ENCODE data around the gene ANKRD63.
A peak's percentile ranks its signal among the peaks of the same experiment; 100 is the strongest.

ANKRD63 gene

GRCh38 chr15:40282869-40283614 lies at the start of gene ANKRD63:
ANKRD63 (minus strand) TSS chr15:40283064; CDS start chr15:40282586, 478 bp downstream.
- DNase-seq (ENCODE audit: low read depth, low spot score): no peak

GRCh38 chr15:40332113-40332781 lies 49.4 kb upstream of the ANKRD63 start:
- DNase-seq (ENCODE audit: low read depth, low spot score): no peak

- no peak for DNase-seq (ENCODE audit: low read depth, low spot score)
Observed at GRCh38 chr15:40331637-40332036, 48.8 kb upstream of the ANKRD63 start.

GRCh38 chr15:40331026-40331425 lies 48.2 kb upstream of the ANKRD63 start:
- no peak for DNase-seq (ENCODE audit: low read depth, low spot score)

GRCh38 chr15:40330368-40330836 lies 47.5 kb upstream of the ANKRD63 start:
- DNase-seq (ENCODE audit: low read depth, low spot score): no peak

DNA sequence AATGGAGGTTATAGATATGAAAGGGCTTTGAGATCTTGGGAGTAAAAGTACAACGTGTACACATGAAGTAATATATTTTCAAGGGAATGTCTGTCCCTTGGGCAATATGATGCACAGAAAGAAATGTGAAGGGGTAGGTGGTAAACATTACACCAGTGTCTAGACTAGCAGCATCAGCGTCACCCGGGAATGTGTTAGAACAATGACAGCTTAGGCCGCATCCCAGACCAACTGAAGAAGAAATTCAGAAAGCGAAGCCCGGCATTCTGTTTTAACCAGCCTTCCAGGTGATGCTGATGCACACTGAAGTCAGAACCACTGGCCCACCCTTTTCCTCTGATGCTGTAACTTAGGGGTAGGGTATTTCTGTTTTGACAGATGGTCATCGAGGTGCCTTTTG lies 46.9 kb upstream of the ANKRD63 start:
- no peak for DNase-seq (ENCODE audit: low read depth, low spot score)

DNA sequence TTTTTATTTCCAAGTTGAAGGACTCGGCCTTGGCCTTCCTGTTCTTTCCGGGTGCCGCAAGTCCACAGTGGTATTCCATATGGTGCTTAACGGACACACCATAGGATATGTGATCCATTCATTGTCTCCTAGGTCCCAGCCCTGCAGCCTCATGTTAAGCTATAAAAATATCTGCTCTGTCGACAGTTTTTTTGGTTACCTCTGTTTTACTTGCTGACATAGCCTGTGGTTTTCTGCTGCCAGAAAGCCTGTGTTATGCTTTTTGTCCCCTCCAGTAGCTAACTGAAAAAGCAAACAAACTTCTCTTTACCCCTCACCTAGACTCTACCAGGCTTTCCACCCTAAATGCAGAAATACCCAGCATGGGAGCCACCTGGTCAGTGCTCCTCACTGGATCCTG lies 45.9 kb upstream of the ANKRD63 start:
- no peak for DNase-seq (ENCODE audit: low read depth, low spot score)

DNA sequence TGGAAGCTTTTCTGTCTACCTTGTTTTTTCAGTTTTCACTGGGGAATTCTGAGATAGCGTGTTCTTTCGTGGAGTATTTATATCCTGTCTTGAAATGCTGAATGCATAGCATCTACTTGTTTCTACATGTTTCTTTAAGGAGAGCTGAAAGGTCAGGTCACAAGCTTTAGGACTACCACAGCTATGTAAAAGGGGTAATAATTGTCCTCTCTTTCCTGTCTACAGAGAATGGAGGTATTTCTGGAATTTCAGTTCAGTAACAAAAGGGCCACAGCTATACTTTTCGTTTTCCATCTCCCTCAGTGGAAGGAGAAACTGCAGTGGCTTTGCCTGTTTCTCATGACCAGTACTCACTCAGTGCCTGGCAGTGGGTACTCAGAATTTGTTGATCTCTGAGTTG lies 45.3 kb upstream of the ANKRD63 start:
- DNase-seq (ENCODE audit: low read depth, low spot score): no peak

DNA sequence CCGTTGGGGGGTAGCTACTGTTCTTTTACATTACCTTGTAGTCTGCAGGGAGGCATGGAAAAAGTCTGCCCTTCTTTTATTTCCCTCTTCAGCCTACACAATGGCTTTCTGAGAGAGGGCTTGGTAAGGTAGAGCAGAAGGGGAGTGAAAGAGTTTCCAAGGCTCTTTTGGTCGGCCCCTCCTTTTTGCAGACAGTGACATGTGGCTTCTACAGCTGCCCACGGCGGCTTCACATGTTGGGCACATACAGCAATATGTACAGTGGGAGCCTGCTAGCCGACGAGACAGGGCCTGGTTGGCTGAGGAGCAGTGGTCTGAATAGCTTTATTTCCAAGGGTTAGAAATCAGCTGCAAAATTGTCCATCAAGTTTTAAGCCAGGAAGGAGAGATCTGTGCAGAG lies 44.6 kb upstream of the ANKRD63 start:
- DNase-seq (ENCODE audit: low read depth, low spot score): no peak

GRCh38 chr15:40325700-40326099 lies 42.8 kb upstream of the ANKRD63 start:
- no peak for DNase-seq (ENCODE audit: low read depth, low spot score)

DNA sequence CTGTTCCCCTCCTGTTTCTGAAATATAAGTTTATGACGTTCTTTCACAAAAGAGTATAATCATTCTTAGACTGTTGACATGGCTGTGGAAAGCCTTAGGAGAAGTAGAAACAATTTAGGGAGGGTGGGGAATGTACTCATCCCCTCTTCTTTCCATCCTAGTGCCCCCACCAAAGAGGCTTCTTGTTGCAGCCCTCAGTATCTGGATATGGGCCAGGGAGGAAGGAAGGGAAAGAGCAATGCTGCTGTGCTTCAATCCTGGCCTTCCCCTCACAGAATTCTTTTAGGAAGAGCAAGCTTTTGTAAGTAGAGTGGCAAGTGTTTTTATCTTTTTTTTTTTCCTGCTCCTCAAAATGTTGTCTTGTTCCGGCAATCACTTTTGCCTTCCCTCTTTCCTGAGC lies 42.3 kb upstream of the ANKRD63 start:
- no peak for DNase-seq (ENCODE audit: low read depth, low spot score)

GRCh38 chr15:40323953-40324937 lies 41.4 kb upstream of the ANKRD63 start:
- DNase-seq (ENCODE audit: low read depth, low spot score): no peak

GRCh38 chr15:40323239-40323952 lies 40.5 kb upstream of the ANKRD63 start, which contains the start of gene INAFM2:
INAFM2 (plus strand) TSS chr15:40323692; CDS start chr15:40324056, 364 bp downstream.
- DNase-seq (ENCODE audit: low read depth, low spot score): peak; percentile 83

DNA sequence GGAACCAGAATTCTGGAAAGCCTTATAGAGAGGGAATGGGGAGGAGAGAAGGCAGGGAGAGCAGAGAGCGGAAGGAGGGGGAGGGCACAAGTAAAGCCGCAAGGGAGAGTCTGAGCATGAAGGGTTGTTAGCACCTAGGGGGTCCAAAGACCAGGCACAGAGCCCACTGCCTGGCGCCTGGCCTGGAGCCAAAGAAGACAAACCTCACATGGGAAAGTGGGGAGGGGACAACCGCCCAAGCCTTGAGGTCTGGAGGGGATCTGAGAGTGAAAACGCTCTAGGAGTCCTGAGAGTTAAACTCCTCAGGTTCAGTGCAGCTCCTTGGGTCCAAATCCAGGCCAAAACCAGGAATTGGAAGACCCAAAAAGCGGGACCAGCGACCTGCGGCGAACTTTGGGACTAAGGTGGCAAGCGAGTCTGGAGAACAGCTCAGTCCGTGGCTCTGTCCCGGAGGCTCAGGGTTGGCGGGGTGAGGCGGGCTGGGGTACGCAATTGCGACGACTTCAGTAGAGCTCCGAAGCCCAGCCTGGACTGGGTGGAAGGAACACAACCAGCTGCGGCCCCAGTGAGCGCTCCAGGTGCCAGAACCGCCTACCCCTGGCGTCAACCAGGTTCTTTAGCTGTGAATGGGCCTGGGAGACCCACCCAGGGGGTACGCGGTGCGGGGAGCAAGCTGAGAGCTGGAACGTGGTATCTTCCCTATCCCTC lies 39.8 kb upstream of the ANKRD63 start:
- no peak for DNase-seq (ENCODE audit: low read depth, low spot score)

DNA sequence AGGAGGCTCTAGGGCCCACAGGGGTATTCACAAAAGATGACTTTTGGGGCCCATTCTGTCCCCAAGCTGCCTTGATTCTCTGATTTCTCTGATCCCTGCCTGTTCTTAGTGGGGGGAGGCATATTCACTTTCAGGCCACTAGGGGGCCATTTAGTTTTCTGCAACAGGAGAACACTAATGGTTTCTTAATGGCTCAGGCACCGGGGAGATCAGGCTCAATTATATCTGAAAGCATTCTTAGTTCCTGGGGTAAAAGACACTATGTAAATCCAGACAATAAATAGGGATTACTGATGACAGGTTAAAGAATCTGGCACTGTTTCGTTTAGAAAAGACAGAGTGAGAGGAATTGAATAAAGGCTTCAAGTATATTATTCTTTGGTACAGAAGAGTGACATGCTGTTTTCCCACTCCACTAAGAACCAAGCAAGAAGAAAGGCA lies 38.1 kb upstream of the ANKRD63 start:
- DNase-seq (ENCODE audit: low read depth, low spot score): no peak

DNA sequence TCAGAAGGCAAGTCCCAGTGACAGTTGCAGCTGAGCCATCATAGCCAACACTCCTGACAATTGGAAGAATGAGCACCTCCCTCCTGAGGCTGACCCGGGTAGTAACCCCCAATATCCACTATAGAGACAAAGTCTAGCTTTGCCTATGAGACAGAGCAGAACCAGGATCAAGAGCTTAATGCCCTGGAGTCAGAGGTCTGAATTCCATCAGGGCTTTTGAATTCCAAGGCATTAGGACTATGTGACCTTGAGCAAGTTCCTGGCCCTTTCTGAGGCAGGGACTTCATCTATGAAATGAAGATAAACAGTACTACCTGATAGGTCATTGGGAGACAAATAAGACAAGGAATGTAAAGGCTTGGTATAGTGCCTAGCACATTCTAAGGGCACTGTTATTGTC lies 37.5 kb upstream of the ANKRD63 start:
- no peak for DNase-seq (ENCODE audit: low read depth, low spot score)

DNA sequence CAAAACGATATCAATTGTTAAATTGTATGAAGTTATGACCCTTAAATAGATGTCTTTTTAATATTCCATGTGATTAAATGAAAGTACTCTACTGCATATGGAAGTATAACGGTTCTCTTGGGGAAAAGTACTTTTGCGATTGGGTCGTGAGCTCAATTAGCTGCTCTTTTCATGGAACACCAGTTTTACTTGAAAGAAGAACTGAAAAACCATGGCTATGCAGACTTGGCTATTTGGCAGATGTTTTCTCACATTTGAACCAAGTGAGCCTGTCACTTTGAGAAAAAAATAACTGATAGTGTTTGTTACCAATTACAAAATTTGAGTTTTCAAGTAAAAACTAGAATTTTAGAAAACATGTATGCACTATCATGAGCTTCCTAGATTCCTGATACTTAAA lies 34.7 kb upstream of the ANKRD63 start:
- no peak for DNase-seq (ENCODE audit: low read depth, low spot score)

DNA sequence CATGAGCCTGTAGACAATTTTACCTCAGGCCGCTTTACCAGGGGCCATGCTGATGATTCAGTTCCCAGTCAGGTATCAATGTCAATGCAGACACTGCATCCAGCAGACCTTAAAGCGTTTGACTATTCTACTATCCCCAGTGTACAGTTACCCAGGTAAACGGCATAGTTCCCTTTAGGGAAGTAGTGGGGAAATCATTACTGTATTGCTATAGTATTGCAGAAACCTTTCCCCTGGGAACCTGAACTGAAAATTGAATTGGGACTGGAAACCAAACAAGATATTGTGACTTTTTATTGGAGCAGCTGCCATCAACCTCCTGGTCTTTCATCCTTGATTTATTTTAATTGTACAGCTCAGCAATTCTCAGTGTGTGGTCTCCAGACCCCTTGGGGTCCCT lies 34.1 kb upstream of the ANKRD63 start:
- DNase-seq (ENCODE audit: low read depth, low spot score): no peak

GRCh38 chr15:40314723-40315276 lies 31.9 kb upstream of the ANKRD63 start:
- DNase-seq (ENCODE audit: low read depth, low spot score): no peak
